Activated T-cell treated with anti-CD3 and anti-CD28 coated beads, Interleukin-2, amount 50 U/mL, for 72 hours (primary cell): ENCODE measurements around the gene ARHGAP10. TPM values are rescaled to one million over a fixed set of nuclear protein-coding genes. Genes with fewer than 3 reads are reported as not detected.

ENCODE experiments used
- ATAC-seq, 2 donors: fragments of 150-1000 bp; cut with Tn5 transposase; replicated peaks in 1 of 2; 2 replicates each; pipeline ENCODE4 v1.10.0; 2021; ENCODE audit warnings: moderate library complexity in 2 of 2, mild to moderate bottlenecking in 1 of 2
- DNase-seq, 2 donors: peaks; one replicate each; pipeline ENCODE4 v3.0.0; 2021 to 2022; ENCODE audit warnings: mixed read lengths in 1 of 2
- H3K27ac Mint-ChIP-seq: one replicate; pipeline ENCODE4 v1.8.0; 2022; ENCODE audit warnings: mild to moderate bottlenecking, moderate library complexity, mixed read lengths
- H3K27me3 Mint-ChIP-seq: one replicate; pipeline ENCODE4 v1.8.0; 2022; ENCODE audit warnings: low read depth, mixed read lengths
- H3K36me3 Mint-ChIP-seq, 2 donors: one replicate each; pipeline ENCODE4 v1.8.0; 2022; ENCODE audit warnings: mixed read lengths in 2 of 2, mild to moderate bottlenecking in 1 of 2; ENCODE audit not compliant: insufficient read depth in 2 of 2
- H3K4me1 Mint-ChIP-seq: one replicate; pipeline ENCODE4 v1.8.0; 2022; ENCODE audit warnings: low read depth, mixed read lengths
- H3K4me3 Mint-ChIP-seq, 2 donors: one replicate each; pipeline ENCODE4 v1.8.0; 2022; ENCODE audit warnings: mild to moderate bottlenecking in 2 of 2, mixed read lengths in 2 of 2, moderate library complexity in 2 of 2
- H3K9me3 Mint-ChIP-seq, 2 donors: one replicate each; pipeline ENCODE4 v1.8.0; 2022; ENCODE audit warnings: mixed read lengths in 2 of 2
- total RNA-seq, 2 donors: library from RNA; stranded (reverse); gene quantifications; one replicate each; pipeline ENCODE4 v1.2.3, GENCODE V29; 2022

The ARHGAP10 gene
- total RNA-seq, 2 donors from 2014 or later = 9.3 to 12.4 TPM

DNA sequence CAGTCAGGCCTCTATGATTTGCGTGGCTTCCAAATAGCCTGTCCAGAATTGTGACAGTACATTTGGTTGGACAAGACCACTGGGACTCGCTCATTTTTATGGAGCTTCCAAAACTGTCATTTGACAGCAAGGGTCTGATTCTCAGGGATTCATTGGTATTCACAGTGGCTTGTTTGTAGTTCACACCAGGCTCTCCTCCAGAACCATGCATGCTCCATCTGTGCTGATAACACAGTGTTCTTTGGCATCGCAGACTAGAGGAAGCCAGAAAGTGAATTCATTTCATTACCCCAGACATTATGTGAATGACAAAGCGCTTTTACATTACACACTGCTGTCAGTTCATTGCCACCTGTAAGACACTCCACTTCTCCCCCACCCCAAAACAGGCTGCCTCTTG is 208.3 kb downstream of the ARHGAP10 start:
- no peak overlapping the region for H3K27ac Mint-ChIP-seq
- peaks cover 0 to 2% of the 10 kb centered on the region in 2 donors for H3K36me3 Mint-ChIP-seq
- DNase-seq (no peak), ATAC-seq (no peak)
- H3K4me1 Mint-ChIP-seq = peaks cover 29% of the 10 kb centered on the region
- H3K4me3 Mint-ChIP-seq = no peak overlapping the region
- no peaks in the 10 kb centered on the region for H3K9me3 Mint-ChIP-seq
- H3K27me3 Mint-ChIP-seq = no peaks in the 10 kb centered on the region

DNA sequence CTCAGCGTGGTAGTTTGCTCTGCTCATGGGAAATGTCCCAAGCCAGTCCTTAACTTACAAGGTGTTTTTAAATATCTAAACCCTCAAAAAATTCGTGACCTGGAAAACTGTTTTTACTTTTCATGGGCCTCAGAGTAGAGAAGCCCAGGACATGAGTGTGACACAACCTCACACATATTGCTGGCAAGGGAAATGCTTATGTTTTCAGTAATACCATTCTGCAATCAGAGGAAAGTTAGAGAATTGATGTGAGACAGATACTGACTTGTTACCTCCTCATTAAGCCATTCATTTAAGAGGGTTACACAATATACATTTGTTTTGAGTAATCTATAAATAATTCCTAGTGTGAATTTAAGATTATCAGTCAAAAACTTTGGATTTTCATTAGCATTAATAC is 209.5 kb downstream of the ARHGAP10 start:
- no peak overlapping the region for H3K4me3 Mint-ChIP-seq
- H3K27me3 Mint-ChIP-seq = no peaks in the 10 kb centered on the region

GRCh38 chr4:147942729-147943128 is 210.8 kb downstream of the ARHGAP10 start:
- Mint-ChIP-seq H3K4me3 (peak overlapping the region in 1 of 2 donors; percentile 42), H3K4me1 (peaks cover 31% of the 10 kb centered on the region), H3K36me3 (peaks cover 0 to 2% of the 10 kb centered on the region in 2 donors), H3K9me3 (no peaks in the 10 kb centered on the region), H3K27ac (peak overlapping the region; percentile 31), H3K27me3 (no peaks in the 10 kb centered on the region)
- ATAC-seq (peak; percentile 56 to 68), DNase-seq (no peak)

More for the DNA sequence above, 209.5 kb downstream of the ARHGAP10 start:
- Mint-ChIP-seq H3K36me3 (peaks cover 0 to 2% of the 10 kb centered on the region in 2 donors), H3K27ac (no peak overlapping the region), H3K9me3 (no peaks in the 10 kb centered on the region), H3K4me1 (peaks cover 31% of the 10 kb centered on the region)
- DNase-seq (no peak), ATAC-seq (no peak)

GRCh38 chr4:147943159-147943638 is 211.3 kb downstream of the ARHGAP10 start:
- peaks cover 31% of the 10 kb centered on the region for H3K4me1 Mint-ChIP-seq

GRCh38 chr4:147944249-147944648 is 212.4 kb downstream of the ARHGAP10 start:
- peaks cover 31% of the 10 kb centered on the region for H3K4me1 Mint-ChIP-seq
- ATAC-seq (peak; percentile 39 to 71), DNase-seq (no peak)
- no peak overlapping the region for H3K27ac Mint-ChIP-seq
- peaks cover 0 to 2% of the 10 kb centered on the region in 2 donors for H3K36me3 Mint-ChIP-seq
- H3K27me3 Mint-ChIP-seq = no peaks in the 10 kb centered on the region
- H3K9me3 Mint-ChIP-seq = no peaks in the 10 kb centered on the region
- peak overlapping the region in 1 of 2 donors; percentile 42 for H3K4me3 Mint-ChIP-seq

More at GRCh38 chr4:147943159-147943638, 211.3 kb downstream of the ARHGAP10 start:
- no peaks in the 10 kb centered on the region for H3K9me3 Mint-ChIP-seq
- peak overlapping the region; percentile 7 to 42 for H3K4me3 Mint-ChIP-seq
- peak overlapping the region; percentile 31 for H3K27ac Mint-ChIP-seq
- no peak for DNase-seq
- ATAC-seq = peak; percentile 80 to 85
- H3K36me3 Mint-ChIP-seq = peaks cover 0 to 2% of the 10 kb centered on the region in 2 donors
- H3K27me3 Mint-ChIP-seq = no peaks in the 10 kb centered on the region

- Mint-ChIP-seq H3K4me1 (peaks cover 31% of the 10 kb centered on the region), H3K4me3 (no peak overlapping the region), H3K27ac (peak overlapping the region; percentile 15), H3K36me3 (peaks cover 0 to 2% of the 10 kb centered on the region in 2 donors), H3K27me3 (no peaks in the 10 kb centered on the region), H3K9me3 (no peaks in the 10 kb centered on the region)
- no peak for DNase-seq
- ATAC-seq = no peak
Observed at GRCh38 chr4:147944670-147945260, 212.9 kb downstream of the ARHGAP10 start.

- Mint-ChIP-seq H3K4me1 (peaks cover 19% of the 10 kb centered on the region), H3K9me3 (no peaks in the 10 kb centered on the region), H3K27ac (no peak overlapping the region), H3K36me3 (peaks cover 0 to 2% of the 10 kb centered on the region in 2 donors), H3K4me3 (no peak overlapping the region), H3K27me3 (no peaks in the 10 kb centered on the region)
- DNase-seq (no peak), ATAC-seq (no peak)
Observed at GRCh38 chr4:147948336-147948735, 216.4 kb downstream of the ARHGAP10 start.

DNA sequence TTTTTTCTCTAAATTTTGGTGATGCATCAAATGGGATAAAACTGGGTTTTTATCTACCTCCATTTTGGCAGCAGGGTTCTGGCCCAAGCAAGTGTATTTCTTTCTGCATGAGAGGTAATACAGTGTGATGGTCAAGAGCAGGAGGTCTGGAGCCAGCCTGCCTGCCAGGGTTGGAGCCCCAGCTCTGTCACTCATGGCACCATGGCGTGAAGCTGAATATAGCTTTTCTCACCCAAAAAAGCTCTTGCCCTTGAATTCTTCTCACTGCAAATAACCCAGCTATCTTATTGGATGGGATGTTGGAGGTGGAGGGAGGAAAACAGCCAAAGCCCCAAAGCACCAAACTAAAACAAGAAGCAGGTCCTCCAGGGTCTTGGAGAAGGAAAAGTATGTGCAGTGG is 218.4 kb downstream of the ARHGAP10 start:
- Mint-ChIP-seq H3K27ac (no peak overlapping the region), H3K4me1 (peaks cover 1% of the 10 kb centered on the region), H3K27me3 (no peaks in the 10 kb centered on the region), H3K4me3 (no peak overlapping the region), H3K36me3 (no peaks in the 10 kb centered on the region), H3K9me3 (no peaks in the 10 kb centered on the region)
- DNase-seq (no peak), ATAC-seq (no peak)

GRCh38 chr4:147950841-147951240 is 219.0 kb downstream of the ARHGAP10 start:
- no peak overlapping the region for H3K27ac Mint-ChIP-seq
- no peaks in the 10 kb centered on the region for H3K27me3 Mint-ChIP-seq
- ATAC-seq (no peak), DNase-seq (no peak)
- H3K4me1 Mint-ChIP-seq = no peaks in the 10 kb centered on the region
- H3K36me3 Mint-ChIP-seq = no peaks in the 10 kb centered on the region
- no peak overlapping the region for H3K4me3 Mint-ChIP-seq
- H3K9me3 Mint-ChIP-seq = no peaks in the 10 kb centered on the region

GRCh38 chr4:147954850-147955249 is 223.0 kb downstream of the ARHGAP10 start:
- Mint-ChIP-seq H3K4me1 (no peaks in the 10 kb centered on the region), H3K4me3 (no peak overlapping the region), H3K9me3 (no peaks in the 10 kb centered on the region), H3K27me3 (no peaks in the 10 kb centered on the region), H3K27ac (no peak overlapping the region), H3K36me3 (no peaks in the 10 kb centered on the region)
- no peak for ATAC-seq
- no peak for DNase-seq

DNA sequence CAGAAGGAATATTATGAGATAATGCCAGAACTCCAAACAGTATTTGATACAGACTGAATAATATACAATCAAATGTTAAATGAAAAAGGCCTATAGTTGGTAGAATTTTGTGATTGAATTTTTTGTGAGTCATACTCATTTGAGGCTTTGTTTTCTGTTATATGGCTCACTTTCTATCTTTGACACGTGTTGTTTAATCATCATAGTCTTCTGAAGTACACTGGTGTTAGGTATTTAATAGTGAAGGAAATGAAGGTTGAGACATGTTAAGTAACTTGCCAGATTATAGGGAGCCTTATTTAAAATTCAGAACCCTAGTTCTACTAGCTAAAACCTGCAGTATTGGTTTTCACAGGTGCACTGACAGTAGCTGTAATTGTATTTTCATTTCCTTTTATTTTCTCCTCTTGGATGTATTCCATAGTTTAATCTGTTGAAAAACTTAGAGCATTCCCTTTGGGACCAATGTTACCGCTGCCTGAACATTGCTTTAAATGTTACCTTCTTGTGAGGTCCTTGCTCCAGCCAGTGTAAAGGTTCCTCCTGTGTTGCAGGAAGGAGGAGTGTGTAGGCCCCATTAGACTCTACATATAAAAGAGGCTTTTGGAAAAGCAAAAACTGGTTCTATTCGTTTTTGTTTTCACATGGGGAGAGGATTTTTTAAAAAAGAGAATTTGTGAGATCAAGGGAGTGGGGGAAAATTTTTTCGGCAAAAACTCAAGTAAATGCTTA is 224.1 kb downstream of the ARHGAP10 start:
- no peaks in the 10 kb centered on the region for H3K27me3 Mint-ChIP-seq
- H3K27ac Mint-ChIP-seq = no peak overlapping the region
- no peak for DNase-seq
- H3K4me3 Mint-ChIP-seq = no peak overlapping the region
- no peaks in the 10 kb centered on the region for H3K9me3 Mint-ChIP-seq
- ATAC-seq = no peak
- H3K4me1 Mint-ChIP-seq = no peaks in the 10 kb centered on the region
- H3K36me3 Mint-ChIP-seq = no peaks in the 10 kb centered on the region

GRCh38 chr4:147957446-147957845 is 225.6 kb downstream of the ARHGAP10 start:
- ATAC-seq (no peak), DNase-seq (no peak)
- Mint-ChIP-seq H3K27me3 (no peaks in the 10 kb centered on the region), H3K9me3 (no peaks in the 10 kb centered on the region), H3K36me3 (no peaks in the 10 kb centered on the region), H3K4me3 (no peak overlapping the region), H3K27ac (no peak overlapping the region), H3K4me1 (no peaks in the 10 kb centered on the region)

- no peak for DNase-seq
- Mint-ChIP-seq H3K36me3 (no peaks in the 10 kb centered on the region), H3K9me3 (no peaks in the 10 kb centered on the region), H3K4me1 (no peaks in the 10 kb centered on the region), H3K27me3 (no peaks in the 10 kb centered on the region), H3K4me3 (no peak overlapping the region), H3K27ac (no peak overlapping the region)
- no peak for ATAC-seq
Observed at GRCh38 chr4:147958057-147958456, 226.2 kb downstream of the ARHGAP10 start.
